Body of pancreas (tissue), 4 donors: ENCODE data around the gene CLVS2. TPM values are rescaled to one million over a fixed set of nuclear protein-coding genes. Genes with fewer than 3 reads are reported as not detected.
A peak's percentile ranks its signal among the peaks of the same experiment; 100 is the strongest.

Source experiments
- ATAC-seq: fragments of 150-250 bp; one replicate; pipeline ENCODE4 v1.9.1; 2016
- DNase-seq, 4 donors: peaks; one replicate each; pipeline ENCODE4 v3.0.0-alpha.2; 2019
- H3K27ac ChIP-seq, 4 donors: fragments of 200-600 bp; sonication (generic); 1 replicate in 3 of 4; 2 replicates in 1 of 4; pipeline versions ENCODE4 v1.5.1 to v1.6.1; 2016 to 2019; ENCODE audit warnings: mild to moderate bottlenecking in 1 of 4, mixed read lengths in 1 of 4, moderate library complexity in 1 of 4
- H3K27me3 ChIP-seq, 2 donors: fragments of 200-600 bp; sonication (generic); one replicate each; pipeline ENCODE4 v1.6.0; 2016; ENCODE audit warnings: mild to moderate bottlenecking in 1 of 2
- H3K36me3 ChIP-seq, 2 donors: fragments of 200-600 bp; sonication (generic); replicated peaks in 1 of 2; 2 replicates each; pipeline ENCODE4 v1.5.1; 2016; ENCODE audit warnings: low read depth in 2 of 2; ENCODE audit not compliant: insufficient read depth in 1 of 2
- H3K4me1 ChIP-seq: fragments of 200-600 bp; sonication (generic); one replicate; pipeline ENCODE4 v1.6.0; 2016
- H3K4me3 ChIP-seq, 2 donors: fragments of 200-600 bp; sonication (generic); 1 replicate in 1 of 2; 2 replicates in 1 of 2; pipeline ENCODE4 v1.5.1; 2016 to 2019
- H3K9me3 ChIP-seq, 3 donors: fragments of 200-600 bp; sonication (generic); 1 replicate in 2 of 3; 2 replicates in 1 of 3; pipeline ENCODE4 v1.5.1; 2016
- CTCF ChIP-seq, 7 experiments: fragments of 450-650 bp in 4 of 7; fragments of 200-600 bp in 3 of 7; sonication (generic) in 3 of 7; IDR thresholded peaks; one replicate each; pipeline ENCODE4 v1.5.1; 2016 to 2019; ENCODE audit warnings: antibody characterized with exemption in 7 of 7
- POLR2A ChIP-seq, 3 donors: fragments of 450-650 bp; IDR thresholded peaks; one replicate each; pipeline ENCODE4 v1.6.1; 2016; ENCODE audit warnings: antibody characterized with exemption in 3 of 3, mild to moderate bottlenecking in 2 of 3
- WGBS, 2 donors: methylation state at CpG; one replicate each; pipeline ENCODE4 v1.1.5; 2017; 5-methylcytosine and 5-hydroxymethylcytosine counted together
- intact Hi-C: fragments of 100-400 bp; cut with DNase I; formaldehyde crosslinking; loops from one replicate; pipeline ENCODE4 v1.15.1; 2023
- total RNA-seq, 2 donors: library from RNA; depleted of rRNA; stranded (reverse); fragments of >200 nt; gene quantifications; one replicate each; pipeline ENCODE4 v1.1.0, GENCODE V29; 2016

The CLVS2 gene
- total RNA-seq, 2 donors from 2014 or later = under 0.01 TPM; not detected in 1

- H3K36me3 ChIP-seq = no peaks in the 10 kb centered on the region
- ATAC-seq (no peak), DNase-seq (no peak)
- WGBS, 2 donors = 50 to 51% methylated on average over 5 of the region's 5 CpGs
- no peaks in the 10 kb centered on the region for H3K4me1 ChIP-seq
- intact Hi-C loops = no loop called here
- no peaks in the 10 kb centered on the region for H3K27me3 ChIP-seq
- no peak overlapping the region for H3K4me3 ChIP-seq
- no peaks in the 10 kb centered on the region for H3K9me3 ChIP-seq
- no peak overlapping the region for H3K27ac ChIP-seq
- TF ChIP-seq CTCF (IDR thresholded peaks at IDR 0.05) (no peak), POLR2A (IDR thresholded peaks at IDR 0.05) (no peak)
These were observed 89.4 kb downstream of the CLVS2 start for GRCh38 chr6:123085403-123085802.

DNA sequence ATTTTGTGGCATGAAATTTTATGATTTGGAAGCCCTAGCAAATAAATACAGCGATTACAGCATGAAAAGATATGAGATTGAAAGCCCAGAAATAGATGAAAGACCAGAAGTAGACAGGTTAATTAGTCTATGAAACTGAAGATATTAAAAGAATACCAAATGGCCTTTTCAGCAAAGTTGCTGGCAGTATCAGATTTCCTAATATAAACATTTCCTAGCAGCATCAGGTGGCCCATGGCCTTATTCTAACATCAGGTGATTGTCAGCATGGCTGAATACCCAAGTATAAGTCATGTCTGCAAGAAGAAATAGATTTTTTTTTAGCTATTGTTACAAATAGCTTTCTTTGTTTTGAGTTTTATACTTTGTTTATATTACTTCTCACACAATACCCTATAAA is 93.2 kb downstream of the CLVS2 start:
- TF ChIP-seq POLR2A (IDR thresholded peaks at IDR 0.05) = no peak
- no peak for TF ChIP-seq CTCF (IDR thresholded peaks at IDR 0.05)
- no peaks in the 10 kb centered on the region for H3K36me3 ChIP-seq

GRCh38 chr6:123091091-123091895 is 95.3 kb downstream of the CLVS2 start:
- WGBS, 2 donors = 58 to 76% methylated on average over 2 of the region's 2 CpGs
- DNase-seq = peak in 2 of 4 donors; percentile 4 to 16
- no peak overlapping the region for H3K27ac ChIP-seq
- H3K36me3 ChIP-seq = no peaks in the 10 kb centered on the region
- TF ChIP-seq CTCF (IDR thresholded peaks at IDR 0.05) = no peak
- no peak for TF ChIP-seq POLR2A (IDR thresholded peaks at IDR 0.05)
- peak; percentile 24 for ATAC-seq
- H3K4me1 ChIP-seq = no peaks in the 10 kb centered on the region
- H3K9me3 ChIP-seq = no peaks in the 10 kb centered on the region
- no peaks in the 10 kb centered on the region for H3K27me3 ChIP-seq
- intact Hi-C loops = no loop called here
- no peak overlapping the region for H3K4me3 ChIP-seq

More for the DNA sequence above, 93.2 kb downstream of the CLVS2 start:
- intact Hi-C loops = no loop called here
- H3K4me3 ChIP-seq = no peak overlapping the region
- H3K27ac ChIP-seq = no peak overlapping the region
- no peak for DNase-seq
- 76 to 82% methylated on average over 1 of the region's 1 CpG for WGBS, 2 donors
- H3K4me1 ChIP-seq = no peaks in the 10 kb centered on the region
- no peaks in the 10 kb centered on the region for H3K9me3 ChIP-seq
- no peak for ATAC-seq
- no peaks in the 10 kb centered on the region for H3K27me3 ChIP-seq

- Histone ChIP-seq H3K9me3 (no peaks in the 10 kb centered on the region), H3K4me3 (no peak overlapping the region), H3K27me3 (no peaks in the 10 kb centered on the region), H3K27ac (no peak overlapping the region), H3K36me3 (no peaks in the 10 kb centered on the region), H3K4me1 (no peaks in the 10 kb centered on the region)
- no peak for TF ChIP-seq CTCF (IDR thresholded peaks at IDR 0.05)
- no peak for TF ChIP-seq POLR2A (IDR thresholded peaks at IDR 0.05)
- intact Hi-C loops = no loop called here
- ATAC-seq = no peak
- DNase-seq = no peak
These were observed 95.8 kb downstream of the CLVS2 start for GRCh38 chr6:123091896-123092271.

- H3K27me3 ChIP-seq = no peaks in the 10 kb centered on the region
- ATAC-seq (no peak), DNase-seq (no peak)
- H3K4me1 ChIP-seq = no peaks in the 10 kb centered on the region
- H3K4me3 ChIP-seq = no peak overlapping the region
- 52 to 59% methylated on average over 1 of the region's 1 CpG for WGBS, 2 donors
- no peak overlapping the region for H3K27ac ChIP-seq
- H3K36me3 ChIP-seq = no peaks in the 10 kb centered on the region
- no peaks in the 10 kb centered on the region for H3K9me3 ChIP-seq
- TF ChIP-seq CTCF (IDR thresholded peaks at IDR 0.05) = no peak
- no peak for TF ChIP-seq POLR2A (IDR thresholded peaks at IDR 0.05)
- intact Hi-C loops = no loop called here
These were observed 98.8 kb downstream of the CLVS2 start for GRCh38 chr6:123094795-123095194.
